Duodenal mucosa (tissue), 2 donors: ENCODE results near the gene PDLIM5.
"Not testable (repeated sequence)": the region's sequence is repeated elsewhere in the genome, so short reads cannot be mapped to it uniquely, and the experiment has no call there.

Experiments
- H3K27ac ChIP-seq: one replicate; pipeline ENCODE4 v1.7.0; 2013; ENCODE audit warnings: low read depth, low read length
- H3K27me3 ChIP-seq, 2 donors: one replicate each; pipeline ENCODE4 v1.7.0; 2013; ENCODE audit warnings: low read length in 2 of 2, control low read depth in 1 of 2; ENCODE audit not compliant: insufficient read depth in 2 of 2, control insufficient read depth in 1 of 2
- H3K36me3 ChIP-seq, 2 donors: one replicate each; pipeline ENCODE4 v1.7.0; 2013; ENCODE audit warnings: low read length in 2 of 2, control low read depth in 1 of 2; ENCODE audit not compliant: insufficient read depth in 2 of 2, control insufficient read depth in 1 of 2
- H3K4me1 ChIP-seq, 2 donors: one replicate each; pipeline ENCODE4 v1.7.0; 2013; ENCODE audit warnings: low read length in 2 of 2, control low read depth in 1 of 2; ENCODE audit not compliant: insufficient read depth in 2 of 2, control insufficient read depth in 1 of 2
- H3K4me3 ChIP-seq, 2 donors: one replicate each; pipeline ENCODE4 v1.7.0; 2013; ENCODE audit warnings: low read length in 2 of 2, low read depth in 1 of 2
- H3K9ac ChIP-seq, 2 donors: one replicate each; pipeline ENCODE4 v1.7.0; 2013; ENCODE audit warnings: low read length in 2 of 2, low read depth in 1 of 2
- H3K9me3 ChIP-seq, 2 donors: one replicate each; pipeline ENCODE4 v1.7.0; 2013; ENCODE audit warnings: low read length in 2 of 2, control low read depth in 1 of 2; ENCODE audit not compliant: control insufficient read depth in 1 of 2

PDLIM5 gene

GRCh38 chr4:94548571-94548970 is 96.8 kb downstream of the PDLIM5 start:
- Histone ChIP-seq H3K4me1 (peaks cover 0 to 11% of the 10 kb centered on the region in 2 donors), H3K9me3 (no peaks in the 10 kb centered on the region), H3K4me3 (no peak overlapping the region), H3K27me3 (no peaks in the 10 kb centered on the region), H3K9ac (no peak overlapping the region), H3K27ac (no peak overlapping the region), H3K36me3 (peaks cover 0 to 4% of the 10 kb centered on the region in 2 donors)

GRCh38 chr4:94550352-94550751 is 98.6 kb downstream of the PDLIM5 start:
- Histone ChIP-seq H3K9me3 (no peaks in the 10 kb centered on the region), H3K4me1 (peaks cover 0 to 11% of the 10 kb centered on the region in 2 donors), H3K27ac (no peak overlapping the region), H3K9ac (no peak overlapping the region), H3K27me3 (no peaks in the 10 kb centered on the region), H3K4me3 (no peak overlapping the region), H3K36me3 (peaks cover 0 to 4% of the 10 kb centered on the region in 2 donors)

GRCh38 chr4:94550851-94551250 is 99.1 kb downstream of the PDLIM5 start:
- Histone ChIP-seq H3K27ac (no peak overlapping the region), H3K4me3 (no peak overlapping the region), H3K36me3 (peaks cover 0 to 4% of the 10 kb centered on the region in 2 donors), H3K4me1 (peaks cover 0 to 11% of the 10 kb centered on the region in 2 donors), H3K9me3 (no peaks in the 10 kb centered on the region), H3K27me3 (no peaks in the 10 kb centered on the region), H3K9ac (no peak overlapping the region)

- Histone ChIP-seq H3K9me3 (no peaks in the 10 kb centered on the region), H3K4me3 (no peak overlapping the region), H3K36me3 (peaks cover 0 to 4% of the 10 kb centered on the region in 2 donors), H3K27ac (no peak overlapping the region), H3K27me3 (no peaks in the 10 kb centered on the region), H3K4me1 (peaks cover 0 to 11% of the 10 kb centered on the region in 2 donors), H3K9ac (no peak overlapping the region)
Observed at GRCh38 chr4:94551643-94552564, 100.2 kb downstream of the PDLIM5 start.

GRCh38 chr4:94556047-94556446 is 104.3 kb downstream of the PDLIM5 start:
- H3K27ac ChIP-seq, H3K4me3 ChIP-seq, H3K4me1 ChIP-seq, H3K27me3 ChIP-seq, H3K36me3 ChIP-seq, H3K9me3 ChIP-seq, H3K9ac ChIP-seq: not testable (repeated sequence)

- not testable (repeated sequence) for H3K27me3 ChIP-seq, H3K9ac ChIP-seq, H3K27ac ChIP-seq
Observed at GRCh38 chr4:94557632-94558031, 105.9 kb downstream of the PDLIM5 start.

GRCh38 chr4:94558392-94558904 is 106.7 kb downstream of the PDLIM5 start:
- H3K36me3 ChIP-seq, result peaks cover 0 to 1% of the 10 kb centered on the region in 2 donors
- no peak overlapping the region for H3K27ac ChIP-seq
- no peaks in the 10 kb centered on the region for H3K4me1 ChIP-seq
- no peak overlapping the region for H3K4me3 ChIP-seq
- H3K9me3 ChIP-seq, result no peaks in the 10 kb centered on the region
- no peak overlapping the region for H3K9ac ChIP-seq
- no peaks in the 10 kb centered on the region for H3K27me3 ChIP-seq

More at GRCh38 chr4:94557632-94558031, 105.9 kb downstream of the PDLIM5 start:
- H3K4me3 ChIP-seq, H3K36me3 ChIP-seq, H3K9me3 ChIP-seq, H3K4me1 ChIP-seq: not testable (repeated sequence)

- Histone ChIP-seq H3K27me3 (no peaks in the 10 kb centered on the region), H3K36me3 (no peaks in the 10 kb centered on the region), H3K4me3 (no peak overlapping the region), H3K9me3 (no peaks in the 10 kb centered on the region), H3K4me1 (no peaks in the 10 kb centered on the region), H3K27ac (no peak overlapping the region), H3K9ac (no peak overlapping the region)
Observed at GRCh38 chr4:94559351-94559806, 107.6 kb downstream of the PDLIM5 start.

- Histone ChIP-seq H3K4me3 (no peak overlapping the region), H3K9ac (no peak overlapping the region), H3K36me3 (no peaks in the 10 kb centered on the region), H3K9me3 (no peaks in the 10 kb centered on the region), H3K27ac (no peak overlapping the region), H3K4me1 (peaks cover 0 to 1% of the 10 kb centered on the region in 2 donors), H3K27me3 (no peaks in the 10 kb centered on the region)
Observed at GRCh38 chr4:94561249-94562024, 109.7 kb downstream of the PDLIM5 start.

GRCh38 chr4:94562285-94562684 is 110.5 kb downstream of the PDLIM5 start:
- Histone ChIP-seq H3K9me3 (no peaks in the 10 kb centered on the region), H3K4me1 (peaks cover 1 to 3% of the 10 kb centered on the region in 2 donors), H3K36me3 (no peaks in the 10 kb centered on the region), H3K9ac (no peak overlapping the region), H3K27ac (no peak overlapping the region), H3K4me3 (no peak overlapping the region), H3K27me3 (no peaks in the 10 kb centered on the region)
